Astrocyte of the spinal cord (primary cell): ENCODE data around the gene SOX5.
"Not testable (repeated sequence)": the region's sequence is repeated elsewhere in the genome, so short reads cannot be mapped to it uniquely, and the experiment has no call there.

ENCODE experiments used
- DNase-seq: peaks from one replicate; pipeline ENCODE4 v3.0.0; 2011; ENCODE audit warnings: low read depth, low spot score
- H3K4me3 ChIP-seq: 2 replicates; pipeline ENCODE4 v1.5.1; 2011; ENCODE audit warnings: low read depth, mild to moderate bottlenecking, low read length, moderate library complexity
- CTCF ChIP-seq: IDR thresholded peaks from 2 replicates; pipeline ENCODE4 v1.5.1; 2012; ENCODE audit warnings: low read depth, mild to moderate bottlenecking, low read length, inconsistent platforms
- in situ Hi-C: cut with HindIII; loops from 2 replicates; pipeline ENCODE4 v1.10.0; 2017; ENCODE audit warnings: low sequenced_read_pairs

The SOX5 gene

GRCh38 chr12:23726646-23727045, 222.8 kb downstream of the SOX5 start:
- no peak overlapping the region for H3K4me3 ChIP-seq
- TF ChIP-seq CTCF: no peak
- DNase-seq: no peak
- in situ Hi-C loops: no loop called here

- TF ChIP-seq CTCF: no peak
- DNase-seq: no peak
- in situ Hi-C loops: no loop called here
- H3K4me3 ChIP-seq: no peak overlapping the region
Observed at GRCh38 chr12:23722655-23723054, 226.8 kb downstream of the SOX5 start.

- in situ Hi-C loops: no loop called here
- no peak overlapping the region for H3K4me3 ChIP-seq
- no peak for TF ChIP-seq CTCF
- DNase-seq: no peak
Observed at GRCh38 chr12:23721268-23721667, 228.2 kb downstream of the SOX5 start.

GRCh38 chr12:23719493-23719892, 230.0 kb downstream of the SOX5 start:
- in situ Hi-C loops: no loop called here
- no peak overlapping the region for H3K4me3 ChIP-seq
- TF ChIP-seq CTCF: no peak

GRCh38 chr12:23710361-23710760, 239.1 kb downstream of the SOX5 start:
- H3K4me3 ChIP-seq, DNase-seq, in situ Hi-C loops: not testable (repeated sequence)

More at GRCh38 chr12:23719493-23719892, 230.0 kb downstream of the SOX5 start:
- no peak for DNase-seq

GRCh38 chr12:23708185-23708837, 241.2 kb downstream of the SOX5 start:
- in situ Hi-C loops: no loop called here
- no peak for TF ChIP-seq CTCF
- DNase-seq: no peak
- H3K4me3 ChIP-seq: no peak overlapping the region

GRCh38 chr12:23707270-23707669, 242.2 kb downstream of the SOX5 start:
- no peak for DNase-seq
- in situ Hi-C loops: no loop called here
- TF ChIP-seq CTCF: no peak
- H3K4me3 ChIP-seq: no peak overlapping the region
